Natural killer cell (primary cell): ENCODE measurements around the gene EPHB2. TPM values are rescaled to one million over a fixed set of nuclear protein-coding genes. Genes with fewer than 3 reads are reported as not detected.

ENCODE experiments used
- ATAC-seq, 3 donors: fragments of 150-1000 bp in 2 of 3; fragments of 200-7000 bp in 1 of 3; cut with Tn5 transposase; 1 replicate in 1 of 3; 2 replicates in 2 of 3; pipeline ENCODE4 v1.10.0; 2021; ENCODE audit warnings: mild to moderate bottlenecking in 2 of 3, moderate library complexity in 2 of 3
- DNase-seq, 2 donors: peaks; one replicate each; pipeline versions ENCODE4 v3.0.0 to v3.0.0-alpha.2; 2013 to 2021; ENCODE audit warnings: mixed read lengths in 1 of 2
- H3K27ac ChIP-seq: one replicate; pipeline ENCODE4 v1.5.1; 2013; ENCODE audit warnings: mild to moderate bottlenecking, low read length
- H3K27me3 ChIP-seq: one replicate; pipeline ENCODE4 v1.6.1; 2013; ENCODE audit warnings: low read length; ENCODE audit not compliant: control insufficient read depth, insufficient read depth
- H3K36me3 ChIP-seq: one replicate; pipeline ENCODE4 v1.6.1; 2013; ENCODE audit warnings: low read length; ENCODE audit not compliant: control insufficient read depth, insufficient read depth
- H3K4me1 ChIP-seq: one replicate; pipeline ENCODE4 v1.6.1; 2013; ENCODE audit warnings: low read length; ENCODE audit not compliant: control insufficient read depth, insufficient read depth
- H3K4me3 ChIP-seq: one replicate; pipeline ENCODE4 v1.5.1; 2013; ENCODE audit warnings: low read length
- H3K9me3 ChIP-seq: one replicate; pipeline ENCODE4 v1.6.1; 2013; ENCODE audit warnings: low read length; ENCODE audit not compliant: control insufficient read depth, insufficient read depth
- H3K27ac Mint-ChIP-seq, 2 donors: one replicate each; pipeline ENCODE4 v1.8.0; 2022; ENCODE audit warnings: mild to moderate bottlenecking in 2 of 2, mixed read lengths in 2 of 2, moderate library complexity in 1 of 2
- H3K27me3 Mint-ChIP-seq, 2 donors: one replicate each; pipeline ENCODE4 v1.8.0; 2022; ENCODE audit warnings: low read depth in 2 of 2, mixed read lengths in 2 of 2
- H3K36me3 Mint-ChIP-seq: one replicate; pipeline ENCODE4 v1.8.0; 2022; ENCODE audit warnings: mixed read lengths
- H3K4me1 Mint-ChIP-seq, 2 donors: one replicate each; pipeline ENCODE4 v1.8.0; 2022; ENCODE audit warnings: mixed read lengths in 2 of 2
- H3K4me3 Mint-ChIP-seq: one replicate; pipeline ENCODE4 v1.8.0; 2022; ENCODE audit warnings: mild to moderate bottlenecking, moderate library complexity, mixed read lengths
- H3K9me3 Mint-ChIP-seq, 2 donors: one replicate each; pipeline ENCODE4 v1.8.0; 2022; ENCODE audit warnings: mixed read lengths in 2 of 2
- CTCF ChIP-seq: fragments of 200-600 bp; IDR thresholded peaks from one replicate; pipeline ENCODE4 v1.8.0; 2022; ENCODE audit warnings: antibody characterized with exemption
- WGBS: methylation state at CpG from one replicate; pipeline ENCODE4 v1.1.7; 2013; ENCODE audit warnings: missing lambda C conversion rate; ENCODE audit not compliant: insufficient coverage; 5-methylcytosine and 5-hydroxymethylcytosine counted together
- intact Hi-C: fragments of 100-400 bp; cut with micrococcal nuclease; formaldehyde crosslinking; loops from one replicate; pipeline ENCODE4 v1.14.2; 2022
- total RNA-seq, 4 donors: library from RNA; stranded (reverse); fragments of 120-200 nt in 1 of 4; gene quantifications; one replicate each; pipeline versions ENCODE4 v1.2.3 to v1.2.4, GENCODE V29; 2013 to 2022

EPHB2 gene
- total RNA-seq, 3 donors from 2014 or later (not counting 1 experiment from before 2014, with no cell fraction given), result 0.14 to 0.23 TPM; not detected in 1

GRCh38 chr1:22761821-22762220 lies 51.2 kb downstream of the EPHB2 start:
- H3K27me3 ChIP-seq, result no peaks in the 10 kb centered on the region
- H3K36me3 ChIP-seq, result no peaks in the 10 kb centered on the region
- no peak overlapping the region for H3K27ac ChIP-seq
- TF ChIP-seq CTCF, result no peak
- H3K36me3 Mint-ChIP-seq, result no peaks in the 10 kb centered on the region
- ATAC-seq (no peak), DNase-seq (no peak)
- H3K4me3 ChIP-seq, result no peak overlapping the region
- no peaks in the 10 kb centered on the region for H3K4me1 ChIP-seq
- 86% methylated on average over 13 of the region's 13 CpGs for WGBS
- intact Hi-C loops, result no loop called here
- H3K4me1 Mint-ChIP-seq, result no peaks in the 10 kb centered on the region
- H3K27me3 Mint-ChIP-seq, result no peaks in the 10 kb centered on the region
- no peaks in the 10 kb centered on the region for H3K9me3 Mint-ChIP-seq
- H3K4me3 Mint-ChIP-seq, result no peak overlapping the region
- no peak overlapping the region for H3K27ac Mint-ChIP-seq
- H3K9me3 ChIP-seq, result no peaks in the 10 kb centered on the region

- Histone ChIP-seq H3K27ac (no peak overlapping the region), H3K36me3 (no peaks in the 10 kb centered on the region), H3K27me3 (no peaks in the 10 kb centered on the region), H3K4me3 (no peak overlapping the region), H3K9me3 (no peaks in the 10 kb centered on the region), H3K4me1 (no peaks in the 10 kb centered on the region)
- H3K36me3 Mint-ChIP-seq, result no peaks in the 10 kb centered on the region
- no peak for ATAC-seq
- H3K4me3 Mint-ChIP-seq, result no peak overlapping the region
- no peaks in the 10 kb centered on the region for H3K4me1 Mint-ChIP-seq
- no peak for TF ChIP-seq CTCF
- no peaks in the 10 kb centered on the region for H3K9me3 Mint-ChIP-seq
- no peak overlapping the region for H3K27ac Mint-ChIP-seq
- WGBS, result 69% methylated on average over 10 of the region's 11 CpGs
- DNase-seq, result no peak
- intact Hi-C loops, result no loop called here
- H3K27me3 Mint-ChIP-seq, result no peaks in the 10 kb centered on the region
Observed at GRCh38 chr1:22763487-22764200, 53.0 kb downstream of the EPHB2 start.

GRCh38 chr1:22767852-22768251 lies 57.2 kb downstream of the EPHB2 start:
- H3K27ac Mint-ChIP-seq, result no peak overlapping the region
- H3K9me3 Mint-ChIP-seq, result no peaks in the 10 kb centered on the region
- no peak overlapping the region for H3K4me3 ChIP-seq
- no peaks in the 10 kb centered on the region for H3K36me3 Mint-ChIP-seq
- intact Hi-C loops, result no loop called here
- no peaks in the 10 kb centered on the region for H3K4me1 Mint-ChIP-seq
- ATAC-seq (no peak), DNase-seq (no peak)
- H3K36me3 ChIP-seq, result no peaks in the 10 kb centered on the region
- H3K27ac ChIP-seq, result no peak overlapping the region
- no peaks in the 10 kb centered on the region for H3K9me3 ChIP-seq
- H3K4me1 ChIP-seq, result no peaks in the 10 kb centered on the region
- H3K4me3 Mint-ChIP-seq, result no peak overlapping the region
- H3K27me3 Mint-ChIP-seq, result peaks cover 0 to 3% of the 10 kb centered on the region in 2 donors
- 83% methylated on average over 9 of the region's 9 CpGs for WGBS
- TF ChIP-seq CTCF, result no peak
- H3K27me3 ChIP-seq, result no peaks in the 10 kb centered on the region

GRCh38 chr1:22769932-22770331 lies 59.3 kb downstream of the EPHB2 start:
- Histone ChIP-seq H3K4me1 (no peaks in the 10 kb centered on the region), H3K9me3 (no peaks in the 10 kb centered on the region), H3K36me3 (no peaks in the 10 kb centered on the region), H3K27me3 (no peaks in the 10 kb centered on the region), H3K27ac (no peak overlapping the region), H3K4me3 (no peak overlapping the region)
- intact Hi-C loops, result no loop called here
- Mint-ChIP-seq H3K27ac (no peak overlapping the region), H3K4me3 (no peak overlapping the region), H3K4me1 (no peaks in the 10 kb centered on the region), H3K36me3 (no peaks in the 10 kb centered on the region), H3K27me3 (peaks cover 0 to 5% of the 10 kb centered on the region in 2 donors), H3K9me3 (no peaks in the 10 kb centered on the region)
- ATAC-seq, result no peak
- TF ChIP-seq CTCF, result no peak
- no peak for DNase-seq
- WGBS, result 87% methylated on average over 6 of the region's 6 CpGs
